ENCODE data around the gene PRODH2. TPM values are rescaled to one million over a fixed set of nuclear protein-coding genes. Genes with fewer than 3 reads are reported as not detected.

The PRODH2 gene
- total and polyA plus RNA-seq, 4 donors, result 56.4 to 156 (median 114) TPM

DNA sequence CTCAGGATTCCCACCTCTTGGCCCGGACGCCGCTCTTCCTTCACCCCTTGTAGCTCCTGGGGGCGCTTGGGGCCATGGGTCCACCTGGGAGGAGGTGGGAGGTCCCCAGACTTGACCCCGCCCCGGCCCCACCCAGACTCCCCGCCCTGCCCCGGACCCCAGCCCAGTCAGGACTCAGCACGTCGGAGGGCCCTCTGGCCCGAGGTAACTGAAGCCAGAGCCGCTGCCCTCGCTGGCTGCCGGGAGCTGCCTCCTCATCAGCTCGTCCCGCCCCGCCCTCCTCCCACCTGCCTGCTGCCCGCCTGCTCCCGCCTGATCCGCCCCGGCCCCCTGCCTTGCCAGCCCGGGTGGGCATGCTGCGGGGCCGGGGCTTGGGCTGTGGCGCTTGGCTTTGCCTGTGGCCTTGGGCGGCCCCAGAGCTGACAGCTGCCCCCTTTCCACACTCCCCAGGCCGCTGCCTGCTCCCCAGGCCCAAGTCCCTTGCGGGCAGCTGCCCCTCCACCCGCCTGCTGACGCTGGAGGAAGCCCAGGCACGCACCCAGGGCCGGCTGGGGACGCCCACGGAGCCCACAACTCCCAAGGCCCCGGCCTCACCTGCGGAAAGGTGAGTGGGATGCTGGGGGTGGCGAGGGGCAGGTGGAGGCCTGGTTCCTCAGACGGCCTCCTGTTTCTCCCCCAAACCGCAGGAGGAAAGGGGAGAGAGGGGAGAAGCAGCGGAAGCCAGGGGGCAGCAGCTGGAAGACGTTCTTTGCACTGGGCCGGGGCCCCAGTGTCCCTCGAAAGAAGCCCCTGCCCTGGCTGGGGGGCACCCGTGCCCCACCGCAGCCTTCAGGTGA, 27.9 kb downstream of the PRODH2 start:
- 87% methylated on average over 45 of the region's 45 CpGs for WGBS
- Histone ChIP-seq H3K36me3 (ENCODE audit: control insufficient read depth in 4 of 4, insufficient read depth in 3 of 4, low read depth in 1 of 4, low read length in 3 of 4) (peaks cover 0 to 1% (median 0%) of the 10 kb centered on the region in 4 donors), H3K27ac (ENCODE audit: low read depth in 1 of 2, low read length in 2 of 2) (no peak overlapping the region), H3K9ac (ENCODE audit: low read depth in 1 of 2, low read length in 2 of 2) (no peak overlapping the region), H3K9me3 (ENCODE audit: control insufficient read depth in 4 of 4, low read length in 3 of 4) (no peaks in the 10 kb centered on the region), H3K4me1 (ENCODE audit: control insufficient read depth in 4 of 4, insufficient read depth in 4 of 4, low read length in 3 of 4) (no peaks in the 10 kb centered on the region), H3K27me3 (ENCODE audit: control insufficient read depth in 4 of 4, insufficient read depth in 4 of 4, low read length in 3 of 4) (no peaks in the 10 kb centered on the region), H3K4me3 (ENCODE audit: low read depth in 1 of 3, low read length in 3 of 3) (no peak overlapping the region)
- TF ChIP-seq RXRA (IDR thresholded peaks at IDR 0.05), result no peak
- no peak for TF ChIP-seq TAF1 (conservative IDR thresholded peaks at IDR 0.05)
- no peak for TF ChIP-seq RAD21 (IDR thresholded peaks at IDR 0.05)
- TF ChIP-seq, protein P1, sequence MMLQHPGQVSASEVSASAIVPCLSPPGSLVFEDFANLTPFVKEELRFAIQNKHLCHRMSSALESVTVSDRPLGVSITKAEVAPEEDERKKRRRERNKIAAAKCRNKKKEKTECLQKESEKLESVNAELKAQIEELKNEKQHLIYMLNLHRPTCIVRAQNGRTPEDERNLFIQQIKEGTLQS (IDR thresholded peaks at IDR 0.05), result no peak
- no peak for TF ChIP-seq HNF4G (IDR thresholded peaks at IDR 0.05)
- TF ChIP-seq, protein P2, sequence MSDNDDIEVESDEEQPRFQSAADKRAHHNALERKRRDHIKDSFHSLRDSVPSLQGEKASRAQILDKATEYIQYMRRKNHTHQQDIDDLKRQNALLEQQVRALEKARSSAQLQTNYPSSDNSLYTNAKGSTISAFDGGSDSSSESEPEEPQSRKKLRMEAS (IDR thresholded peaks at IDR 0.05), result no peak
- TF ChIP-seq, protein P3, sequence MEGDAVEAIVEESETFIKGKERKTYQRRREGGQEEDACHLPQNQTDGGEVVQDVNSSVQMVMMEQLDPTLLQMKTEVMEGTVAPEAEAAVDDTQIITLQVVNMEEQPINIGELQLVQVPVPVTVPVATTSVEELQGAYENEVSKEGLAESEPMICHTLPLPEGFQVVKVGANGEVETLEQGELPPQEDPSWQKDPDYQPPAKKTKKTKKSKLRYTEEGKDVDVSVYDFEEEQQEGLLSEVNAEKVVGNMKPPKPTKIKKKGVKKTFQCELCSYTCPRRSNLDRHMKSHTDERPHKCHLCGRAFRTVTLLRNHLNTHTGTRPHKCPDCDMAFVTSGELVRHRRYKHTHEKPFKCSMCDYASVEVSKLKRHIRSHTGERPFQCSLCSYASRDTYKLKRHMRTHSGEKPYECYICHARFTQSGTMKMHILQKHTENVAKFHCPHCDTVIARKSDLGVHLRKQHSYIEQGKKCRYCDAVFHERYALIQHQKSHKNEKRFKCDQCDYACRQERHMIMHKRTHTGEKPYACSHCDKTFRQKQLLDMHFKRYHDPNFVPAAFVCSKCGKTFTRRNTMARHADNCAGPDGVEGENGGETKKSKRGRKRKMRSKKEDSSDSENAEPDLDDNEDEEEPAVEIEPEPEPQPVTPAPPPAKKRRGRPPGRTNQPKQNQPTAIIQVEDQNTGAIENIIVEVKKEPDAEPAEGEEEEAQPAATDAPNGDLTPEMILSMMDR (IDR thresholded peaks at IDR 0.05; ENCODE audit: low read depth, low read length, missing input control), result no peak
- TF ChIP-seq JUND (IDR thresholded peaks at IDR 0.05), result no peak
- TF ChIP-seq, protein P4, sequence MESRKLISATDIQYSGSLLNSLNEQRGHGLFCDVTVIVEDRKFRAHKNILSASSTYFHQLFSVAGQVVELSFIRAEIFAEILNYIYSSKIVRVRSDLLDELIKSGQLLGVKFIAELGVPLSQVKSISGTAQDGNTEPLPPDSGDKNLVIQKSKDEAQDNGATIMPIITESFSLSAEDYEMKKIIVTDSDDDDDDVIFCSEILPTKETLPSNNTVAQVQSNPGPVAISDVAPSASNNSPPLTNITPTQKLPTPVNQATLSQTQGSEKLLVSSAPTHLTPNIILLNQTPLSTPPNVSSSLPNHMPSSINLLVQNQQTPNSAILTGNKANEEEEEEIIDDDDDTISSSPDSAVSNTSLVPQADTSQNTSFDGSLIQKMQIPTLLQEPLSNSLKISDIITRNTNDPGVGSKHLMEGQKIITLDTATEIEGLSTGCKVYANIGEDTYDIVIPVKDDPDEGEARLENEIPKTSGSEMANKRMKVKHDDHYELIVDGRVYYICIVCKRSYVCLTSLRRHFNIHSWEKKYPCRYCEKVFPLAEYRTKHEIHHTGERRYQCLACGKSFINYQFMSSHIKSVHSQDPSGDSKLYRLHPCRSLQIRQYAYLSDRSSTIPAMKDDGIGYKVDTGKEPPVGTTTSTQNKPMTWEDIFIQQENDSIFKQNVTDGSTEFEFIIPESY (IDR thresholded peaks at IDR 0.05), result no peak
- no peak for TF ChIP-seq GABPA (IDR thresholded peaks at IDR 0.05 in 1 of 2, conservative IDR thresholded peaks at IDR 0.05 in 1 of 2)
- no peak for TF ChIP-seq HNF4A (conservative IDR thresholded peaks at IDR 0.05)
- no peak for TF ChIP-seq NR2F2 (IDR thresholded peaks at IDR 0.05)
- TF ChIP-seq YY1 (IDR thresholded peaks at IDR 0.05), result no peak
- TF ChIP-seq EGR1 (IDR thresholded peaks at IDR 0.05; ENCODE audit: low read depth in 2 of 2), result no peak
- TF ChIP-seq FOXA2 (IDR thresholded peaks at IDR 0.05), result no peak
- TF ChIP-seq, protein P5, sequence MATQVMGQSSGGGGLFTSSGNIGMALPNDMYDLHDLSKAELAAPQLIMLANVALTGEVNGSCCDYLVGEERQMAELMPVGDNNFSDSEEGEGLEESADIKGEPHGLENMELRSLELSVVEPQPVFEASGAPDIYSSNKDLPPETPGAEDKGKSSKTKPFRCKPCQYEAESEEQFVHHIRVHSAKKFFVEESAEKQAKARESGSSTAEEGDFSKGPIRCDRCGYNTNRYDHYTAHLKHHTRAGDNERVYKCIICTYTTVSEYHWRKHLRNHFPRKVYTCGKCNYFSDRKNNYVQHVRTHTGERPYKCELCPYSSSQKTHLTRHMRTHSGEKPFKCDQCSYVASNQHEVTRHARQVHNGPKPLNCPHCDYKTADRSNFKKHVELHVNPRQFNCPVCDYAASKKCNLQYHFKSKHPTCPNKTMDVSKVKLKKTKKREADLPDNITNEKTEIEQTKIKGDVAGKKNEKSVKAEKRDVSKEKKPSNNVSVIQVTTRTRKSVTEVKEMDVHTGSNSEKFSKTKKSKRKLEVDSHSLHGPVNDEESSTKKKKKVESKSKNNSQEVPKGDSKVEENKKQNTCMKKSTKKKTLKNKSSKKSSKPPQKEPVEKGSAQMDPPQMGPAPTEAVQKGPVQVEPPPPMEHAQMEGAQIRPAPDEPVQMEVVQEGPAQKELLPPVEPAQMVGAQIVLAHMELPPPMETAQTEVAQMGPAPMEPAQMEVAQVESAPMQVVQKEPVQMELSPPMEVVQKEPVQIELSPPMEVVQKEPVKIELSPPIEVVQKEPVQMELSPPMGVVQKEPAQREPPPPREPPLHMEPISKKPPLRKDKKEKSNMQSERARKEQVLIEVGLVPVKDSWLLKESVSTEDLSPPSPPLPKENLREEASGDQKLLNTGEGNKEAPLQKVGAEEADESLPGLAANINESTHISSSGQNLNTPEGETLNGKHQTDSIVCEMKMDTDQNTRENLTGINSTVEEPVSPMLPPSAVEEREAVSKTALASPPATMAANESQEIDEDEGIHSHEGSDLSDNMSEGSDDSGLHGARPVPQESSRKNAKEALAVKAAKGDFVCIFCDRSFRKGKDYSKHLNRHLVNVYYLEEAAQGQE (IDR thresholded peaks at IDR 0.05), result no peak
- TF ChIP-seq FOXA1 (IDR thresholded peaks at IDR 0.05), result no peak
- TF ChIP-seq SP1 (IDR thresholded peaks at IDR 0.05), result no peak
- DNase-seq (ENCODE audit: low spot score), result no peak
